H9 (cell line): ENCODE measurements around the gene GRIK4. TPM values are rescaled to one million over a fixed set of nuclear protein-coding genes. Genes with fewer than 3 reads are reported as not detected.

Source experiments
- DNase-seq: peaks from one replicate; pipeline ENCODE4 v3.0.0-alpha.2; 2017
- H2AFZ ChIP-seq: one replicate; pipeline ENCODE4 v1.6.1; 2013; ENCODE audit warnings: mild to moderate bottlenecking, low read length, control low read depth, moderate library complexity
- H2AK5ac ChIP-seq: 2 replicates; pipeline ENCODE4 v1.6.1; 2013; ENCODE audit warnings: low read length, control low read depth, mixed read lengths; ENCODE audit not compliant: insufficient read length
- H2BK120ac ChIP-seq: one replicate; pipeline ENCODE4 v1.6.1; 2013; ENCODE audit warnings: low read depth, mild to moderate bottlenecking, low read length, control low read depth, inconsistent platforms; ENCODE audit not compliant: poor library complexity, severe bottlenecking
- H2BK12ac ChIP-seq: 2 replicates; pipeline ENCODE4 v1.6.1; 2013; ENCODE audit warnings: low read length, control low read depth, mixed read lengths, low read depth; ENCODE audit not compliant: insufficient read length
- H2BK15ac ChIP-seq: 2 replicates; pipeline ENCODE4 v1.6.1; 2013; ENCODE audit warnings: low read depth, low read length, control low read depth
- H2BK20ac ChIP-seq: one replicate; pipeline ENCODE4 v1.6.1; 2013; ENCODE audit warnings: low read depth, mild to moderate bottlenecking, low read length, control low read depth, inconsistent platforms; ENCODE audit not compliant: poor library complexity, severe bottlenecking
- H2BK5ac ChIP-seq: 2 replicates; pipeline ENCODE4 v1.6.1; 2013; ENCODE audit warnings: low read length, control low read depth, mixed read lengths; ENCODE audit not compliant: insufficient read length
- H3K14ac ChIP-seq: 2 replicates; pipeline ENCODE4 v1.6.1; 2013; ENCODE audit warnings: low read length, control low read depth; ENCODE audit not compliant: insufficient read depth
- H3K18ac ChIP-seq: 2 replicates; pipeline ENCODE4 v1.6.1; 2013; ENCODE audit warnings: low read depth, mild to moderate bottlenecking, mixed read lengths, low read length, control low read depth; ENCODE audit not compliant: insufficient read length
- H3K23ac ChIP-seq: 2 replicates; pipeline ENCODE4 v1.6.1; 2013; ENCODE audit warnings: low read length, control low read depth, mixed read lengths, low read depth; ENCODE audit not compliant: insufficient read length
- H3K23me2 ChIP-seq: 2 replicates; pipeline ENCODE4 v1.6.1; 2013; ENCODE audit warnings: low read depth, mild to moderate bottlenecking, mixed read lengths, low read length, control low read depth; ENCODE audit not compliant: insufficient read length, poor library complexity, severe bottlenecking
- H3K27ac ChIP-seq: 2 replicates; pipeline ENCODE4 v1.5.1; 2013; ENCODE audit warnings: low read length, control low read depth, mixed read lengths, low read depth; ENCODE audit not compliant: insufficient read length
- H3K27me3 ChIP-seq: 2 replicates; pipeline ENCODE4 v1.6.1; 2013; ENCODE audit warnings: low read length, control low read depth, inconsistent platforms; ENCODE audit not compliant: insufficient read depth
- H3K4ac ChIP-seq: 2 replicates; pipeline ENCODE4 v1.6.1; 2013; ENCODE audit warnings: low read depth, mild to moderate bottlenecking, control low read depth, inconsistent platforms, low read length, moderate library complexity
- H3K4me1 ChIP-seq: 2 replicates; pipeline ENCODE4 v1.6.1; 2013; ENCODE audit warnings: low read length, control low read depth, inconsistent platforms; ENCODE audit not compliant: insufficient read depth
- H3K4me2 ChIP-seq: 2 replicates; pipeline ENCODE4 v1.6.1; 2013; ENCODE audit warnings: low read length, control low read depth, mixed read lengths; ENCODE audit not compliant: insufficient read length, insufficient read depth
- H3K56ac ChIP-seq: 2 replicates; pipeline ENCODE4 v1.6.1; 2013; ENCODE audit warnings: low read depth, mild to moderate bottlenecking, mixed read lengths, low read length, control low read depth; ENCODE audit not compliant: insufficient read length
- H3K79me1 ChIP-seq: 2 replicates; pipeline ENCODE4 v1.6.1; 2013; ENCODE audit warnings: low read depth, mild to moderate bottlenecking, moderate library complexity, low read length, control low read depth, inconsistent platforms; ENCODE audit not compliant: insufficient read depth, poor library complexity, severe bottlenecking
- H3K79me2 ChIP-seq: 2 replicates; pipeline ENCODE4 v1.6.1; 2013; ENCODE audit warnings: low read length, control low read depth, inconsistent platforms; ENCODE audit not compliant: insufficient read depth
- H3K9ac ChIP-seq: 2 replicates; pipeline ENCODE4 v1.6.1; 2013; ENCODE audit warnings: low read length, control low read depth, mixed read lengths; ENCODE audit not compliant: insufficient read length; ENCODE audit errors: extremely low read depth
- H3K9me3 ChIP-seq: one replicate; pipeline ENCODE4 v1.6.1; 2013; ENCODE audit warnings: low read depth, low read length, inconsistent platforms; ENCODE audit not compliant: control insufficient read depth
- H3T11ph ChIP-seq: one replicate; pipeline ENCODE4 v1.6.1; 2013; ENCODE audit warnings: mild to moderate bottlenecking, low read length, control low read depth, inconsistent platforms
- H4K20me1 ChIP-seq: one replicate; pipeline ENCODE4 v1.6.1; 2013; ENCODE audit not compliant: control insufficient read depth, insufficient read length, insufficient read depth
- H4K5ac ChIP-seq: 2 replicates; pipeline ENCODE4 v1.6.1; 2013; ENCODE audit warnings: low read depth, mild to moderate bottlenecking, mixed read lengths, low read length, control low read depth; ENCODE audit not compliant: insufficient read length
- H4K8ac ChIP-seq: replicated peaks from 2 replicates; pipeline ENCODE4 v1.6.1; 2013; ENCODE audit warnings: low read length, control low read depth, mixed read lengths, low read depth; ENCODE audit not compliant: insufficient read length
- H4K91ac ChIP-seq: 2 replicates; pipeline ENCODE4 v1.6.1; 2013; ENCODE audit warnings: low read depth, mild to moderate bottlenecking, moderate library complexity, mixed read lengths, low read length, control low read depth; ENCODE audit not compliant: insufficient read length
- H3K27ac Mint-ChIP-seq, 3 experiments: 2 replicates in 2 of 3; 3 replicates in 1 of 3; pipeline ENCODE4 v1.8.0; 2020 to 2021; ENCODE audit warnings: mixed read lengths in 3 of 3, mild to moderate bottlenecking in 1 of 3, moderate library complexity in 1 of 3
- H3K27me3 Mint-ChIP-seq: 2 replicates; pipeline ENCODE4 v1.8.0; 2021; ENCODE audit warnings: low read depth, mild to moderate bottlenecking, moderate library complexity, mixed read lengths
- H3K36me3 Mint-ChIP-seq, 3 experiments: 2 replicates in 2 of 3; 3 replicates in 1 of 3; pipeline ENCODE4 v1.8.0; 2020 to 2021; ENCODE audit warnings: low read depth in 3 of 3, mixed read lengths in 3 of 3; ENCODE audit not compliant: insufficient read depth in 1 of 3
- H3K4me1 Mint-ChIP-seq, 2 experiments: 2 replicates each; pipeline ENCODE4 v1.8.0; 2020; ENCODE audit warnings: mixed read lengths in 2 of 2
- H3K4me3 Mint-ChIP-seq, 2 experiments: 2 replicates in 1 of 2; 3 replicates in 1 of 2; pipeline ENCODE4 v1.8.0; 2020 to 2021; ENCODE audit warnings: mild to moderate bottlenecking in 2 of 2, mixed read lengths in 2 of 2, moderate library complexity in 1 of 2
- H3K9me3 Mint-ChIP-seq, 2 experiments: 2 replicates in 1 of 2; 3 replicates in 1 of 2; pipeline ENCODE4 v1.8.0; 2020; ENCODE audit warnings: mild to moderate bottlenecking in 2 of 2, mixed read lengths in 2 of 2, moderate library complexity in 1 of 2
- WGBS: extraction: QIAGEN DNeasy Blood & Tissue Kit; methylation state at CpG from one replicate; pipeline ENCODE4 v1.1.7; 2013; ENCODE audit warnings: missing lambda C conversion rate, low lambda C conversion rate, mixed read lengths; ENCODE audit not compliant: insufficient read length; ENCODE audit errors: extremely low coverage; 5-methylcytosine and 5-hydroxymethylcytosine counted together
- total RNA-seq: library from RNA; stranded (reverse); gene quantifications from 2 replicates; pipeline ENCODE4 v1.2.1, GENCODE V29; 2021
- TF ChIP-seq, protein P1 (sequence below): fragments of 200-600 bp; sonication (generic); conservative IDR thresholded peaks from 3 replicates; pipeline ENCODE4 v1.8.0; 2021; ENCODE audit warnings: antibody characterized with exemption, mild to moderate bottlenecking

GRIK4 gene
- total RNA-seq, 1 experiment from 2014 or later: 2.3 TPM

DNA sequence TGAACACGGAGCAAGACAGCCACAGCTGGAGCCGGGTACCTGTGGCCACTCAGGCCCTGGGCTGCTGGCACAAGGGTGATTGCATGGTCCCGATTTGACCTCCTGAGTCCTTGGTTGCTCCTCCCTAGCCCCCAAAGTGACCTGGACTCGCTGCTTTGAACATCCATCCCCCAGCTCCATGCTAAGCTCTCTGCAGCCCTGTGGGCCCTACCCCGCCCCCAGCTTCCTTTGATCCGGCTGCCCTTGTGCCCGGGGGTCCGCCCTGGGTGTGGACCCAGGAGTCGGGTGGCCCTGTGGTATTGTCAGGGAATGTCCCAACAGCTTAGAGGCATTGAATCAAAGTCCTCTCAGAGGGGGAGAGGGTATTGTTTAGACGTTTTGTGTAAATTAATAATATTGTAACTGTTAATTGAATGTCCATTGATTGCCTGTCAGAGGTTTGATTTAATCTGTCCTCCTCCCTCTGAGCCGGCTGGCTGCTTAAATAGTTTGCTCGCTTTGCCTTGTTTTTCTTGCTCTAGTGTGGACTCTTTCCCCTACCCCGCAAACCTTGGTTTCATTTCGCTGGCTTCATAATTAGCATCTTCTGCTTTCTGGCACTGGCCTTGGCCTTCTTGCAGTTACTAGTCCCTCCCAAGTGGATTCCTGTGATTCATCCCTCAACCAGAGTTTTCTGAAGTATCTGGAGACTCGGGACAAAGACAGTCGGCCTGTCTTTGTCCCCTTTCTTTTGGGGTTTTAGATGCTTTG is 20.7 kb downstream of the GRIK4 start:
- DNase-seq: no peak
- Histone ChIP-seq H4K20me1 (no peaks in the 10 kb centered on the region), H2BK20ac (no peak overlapping the region), H2BK15ac (no peak overlapping the region), H3K18ac (no peak overlapping the region), H3K79me1 (no peaks in the 10 kb centered on the region), H3K4ac (no peak overlapping the region), H3K56ac (no peak overlapping the region), H3T11ph (no peak overlapping the region), H3K4me1 (no peaks in the 10 kb centered on the region), H3K9me3 (no peaks in the 10 kb centered on the region), H3K23me2 (no peaks in the 10 kb centered on the region), H2BK120ac (no peak overlapping the region), H3K27me3 (no peaks in the 10 kb centered on the region), H2AK5ac (no peak overlapping the region), H3K79me2 (no peaks in the 10 kb centered on the region), H3K4me2 (no peak overlapping the region), H4K91ac (no peak overlapping the region), H3K23ac (no peak overlapping the region), H4K5ac (no peak overlapping the region), H3K27ac (no peak overlapping the region), H3K9ac (no peak overlapping the region), H4K8ac (no peak overlapping the region), H3K14ac (no peak overlapping the region; the same call in 1 of the 2 replicates), H2AFZ (no peak overlapping the region), H2BK5ac (no peak overlapping the region), H2BK12ac (no peak overlapping the region)
- peaks cover 15 to 39% of the 10 kb centered on the region in 2 experiments for H3K4me1 Mint-ChIP-seq
- peaks cover 0 to 9% (median 3%) of the 10 kb centered on the region in 3 experiments; a peak in 3 of 7 replicates for H3K36me3 Mint-ChIP-seq
- no CpG with 5 or more reads among the region's 16 CpGs for WGBS
- H3K27ac Mint-ChIP-seq: peak overlapping the region in 2 of 3 experiments; percentile 1 to 81; a peak in 4 of 7 replicates
- TF ChIP-seq, protein P1, sequence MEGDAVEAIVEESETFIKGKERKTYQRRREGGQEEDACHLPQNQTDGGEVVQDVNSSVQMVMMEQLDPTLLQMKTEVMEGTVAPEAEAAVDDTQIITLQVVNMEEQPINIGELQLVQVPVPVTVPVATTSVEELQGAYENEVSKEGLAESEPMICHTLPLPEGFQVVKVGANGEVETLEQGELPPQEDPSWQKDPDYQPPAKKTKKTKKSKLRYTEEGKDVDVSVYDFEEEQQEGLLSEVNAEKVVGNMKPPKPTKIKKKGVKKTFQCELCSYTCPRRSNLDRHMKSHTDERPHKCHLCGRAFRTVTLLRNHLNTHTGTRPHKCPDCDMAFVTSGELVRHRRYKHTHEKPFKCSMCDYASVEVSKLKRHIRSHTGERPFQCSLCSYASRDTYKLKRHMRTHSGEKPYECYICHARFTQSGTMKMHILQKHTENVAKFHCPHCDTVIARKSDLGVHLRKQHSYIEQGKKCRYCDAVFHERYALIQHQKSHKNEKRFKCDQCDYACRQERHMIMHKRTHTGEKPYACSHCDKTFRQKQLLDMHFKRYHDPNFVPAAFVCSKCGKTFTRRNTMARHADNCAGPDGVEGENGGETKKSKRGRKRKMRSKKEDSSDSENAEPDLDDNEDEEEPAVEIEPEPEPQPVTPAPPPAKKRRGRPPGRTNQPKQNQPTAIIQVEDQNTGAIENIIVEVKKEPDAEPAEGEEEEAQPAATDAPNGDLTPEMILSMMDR: no peak
- H3K9me3 Mint-ChIP-seq: peaks cover 5 to 7% of the 10 kb centered on the region in 2 experiments; a peak in 4 of 5 replicates
- H3K27me3 Mint-ChIP-seq: peaks cover 25% of the 10 kb centered on the region
- H3K4me3 Mint-ChIP-seq: no peak overlapping the region
